GM20431 (cell line): Measurements from ENCODE around the gene URI1.

Source experiments
- in situ Hi-C: fragments of 300-500 bp; cut with MseI, MboI; formaldehyde crosslinking; loops from one replicate; pipeline ENCODE4 v1.15.0; 2020; ENCODE audit warnings: low sequenced_read_pairs; ENCODE audit not compliant: unreplicated experiment

URI1 gene

DNA sequence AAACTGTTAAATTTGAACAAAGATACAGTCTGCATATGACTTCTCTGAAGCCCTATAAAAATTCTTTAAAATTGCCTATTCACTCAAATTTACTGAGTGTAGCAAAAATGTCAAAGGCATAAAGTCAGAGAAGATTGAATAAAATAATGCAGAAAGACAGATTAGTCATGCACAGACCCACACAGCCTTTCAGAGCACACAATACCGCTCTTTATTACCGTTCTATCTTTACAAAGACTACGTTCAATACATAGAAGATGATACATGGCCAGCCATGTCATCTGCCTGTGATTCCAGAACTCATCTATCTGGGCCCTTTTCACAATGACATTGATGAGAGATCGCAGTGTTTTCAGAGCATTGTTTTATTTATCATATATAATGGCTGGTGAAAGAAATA, 107.2 kb downstream of the URI1 start:
- in situ Hi-C loops, result no loop called here

DNA sequence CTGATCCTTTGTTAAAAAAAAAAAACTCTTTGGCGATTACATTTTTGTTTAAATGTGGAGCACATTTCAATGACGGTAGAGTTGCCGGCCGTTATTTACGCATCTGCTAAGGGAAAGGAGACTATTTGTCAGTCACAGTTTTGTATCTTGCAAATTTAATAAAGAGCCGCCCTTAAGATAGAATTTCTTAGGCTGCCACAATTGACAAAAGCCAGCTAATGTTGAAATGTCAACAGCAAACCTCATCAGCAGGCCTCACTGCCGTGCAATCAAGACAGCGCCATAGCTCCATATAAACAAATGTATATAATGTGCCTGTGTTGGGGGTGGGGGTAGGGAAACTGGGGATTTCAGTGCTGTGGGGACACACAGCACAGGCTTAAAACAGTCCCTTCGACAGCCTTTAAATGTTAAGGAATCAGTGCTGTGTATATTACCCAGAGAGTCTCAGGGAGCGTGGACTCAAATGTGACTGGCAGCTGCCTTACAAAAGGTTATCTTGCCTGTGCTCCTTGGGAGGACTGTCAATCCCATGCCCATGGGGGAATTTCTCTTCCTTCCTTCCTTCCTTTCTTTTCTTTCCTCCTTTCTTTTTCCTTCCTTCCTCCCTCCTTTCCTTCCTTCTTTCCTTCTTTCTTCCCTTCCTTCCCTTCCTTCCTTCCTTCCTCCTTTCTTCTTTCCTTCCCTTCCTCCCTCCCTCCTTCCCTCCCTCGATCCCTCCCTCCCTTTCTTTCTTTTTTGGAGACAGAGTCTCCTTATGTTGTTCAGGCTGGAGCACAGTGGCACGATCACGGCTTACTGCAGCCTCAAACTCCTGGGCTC, 108.0 kb downstream of the URI1 start:
- in situ Hi-C loops, result no loop called here

DNA sequence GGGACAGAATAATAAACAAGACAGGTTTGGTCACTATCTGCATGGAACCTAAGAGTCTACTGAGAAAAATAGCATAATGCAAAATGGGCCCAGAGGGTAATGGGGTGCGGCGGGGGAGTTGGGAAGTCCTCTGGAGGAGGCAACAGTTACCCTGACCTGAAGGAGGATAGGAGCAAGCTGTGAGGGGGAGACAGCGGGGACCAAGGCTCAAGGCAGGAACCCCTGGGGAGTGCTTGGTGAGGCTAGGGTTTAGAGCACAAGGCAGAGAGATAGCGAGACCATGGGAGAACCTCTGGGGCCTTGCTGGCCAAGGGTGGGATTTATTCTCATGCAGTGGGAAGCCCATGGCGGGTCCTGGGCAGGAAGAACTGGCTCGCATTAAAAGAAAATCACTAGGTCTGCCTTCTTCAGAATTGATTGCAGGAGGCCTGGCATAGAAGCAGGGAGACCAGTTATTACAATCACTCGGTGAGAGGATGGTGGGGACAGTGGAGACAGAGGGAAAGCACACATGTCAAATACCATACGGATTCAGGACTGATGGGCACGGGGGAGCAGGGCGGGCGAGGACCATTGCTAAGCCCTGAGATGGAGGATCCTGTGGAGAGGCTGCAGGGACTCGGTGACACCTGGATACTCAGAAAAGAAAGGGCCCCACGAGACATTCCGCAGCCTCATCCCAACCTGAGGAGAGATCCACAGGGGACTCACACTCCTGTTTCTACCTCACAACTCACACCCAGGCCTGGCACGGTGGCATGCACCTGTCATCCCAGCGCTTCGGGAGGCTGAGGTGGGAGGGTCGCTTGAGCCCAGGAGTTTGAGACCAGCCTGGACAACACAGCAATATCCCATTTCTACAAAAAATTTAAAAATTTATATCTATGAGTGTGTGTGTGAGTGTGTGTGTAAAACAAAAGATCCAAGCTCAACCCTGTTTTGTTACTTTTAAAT, 110.4 kb downstream of the URI1 start:
- in situ Hi-C loops, result no loop called here

DNA sequence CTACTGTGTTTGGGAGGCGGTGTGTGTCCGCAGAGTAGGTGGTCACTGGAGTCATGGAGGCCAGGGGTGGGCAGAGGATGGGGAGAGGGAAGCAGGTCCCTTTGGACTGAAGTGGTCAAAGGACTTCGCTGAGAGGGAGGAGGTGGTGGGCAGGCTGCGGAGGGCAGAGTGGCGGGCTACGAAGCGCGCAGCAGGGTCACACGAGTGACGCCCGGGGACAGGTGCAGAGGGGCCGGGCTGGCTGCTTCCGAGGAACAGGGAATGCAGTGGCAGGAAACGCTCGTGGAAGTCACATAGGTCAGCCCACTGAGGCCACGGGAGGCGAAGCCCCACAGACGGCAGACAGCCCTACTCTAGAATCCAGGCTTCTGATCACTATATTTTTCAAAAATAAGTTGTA, 111.5 kb downstream of the URI1 start:
- in situ Hi-C loops, result no loop called here

DNA sequence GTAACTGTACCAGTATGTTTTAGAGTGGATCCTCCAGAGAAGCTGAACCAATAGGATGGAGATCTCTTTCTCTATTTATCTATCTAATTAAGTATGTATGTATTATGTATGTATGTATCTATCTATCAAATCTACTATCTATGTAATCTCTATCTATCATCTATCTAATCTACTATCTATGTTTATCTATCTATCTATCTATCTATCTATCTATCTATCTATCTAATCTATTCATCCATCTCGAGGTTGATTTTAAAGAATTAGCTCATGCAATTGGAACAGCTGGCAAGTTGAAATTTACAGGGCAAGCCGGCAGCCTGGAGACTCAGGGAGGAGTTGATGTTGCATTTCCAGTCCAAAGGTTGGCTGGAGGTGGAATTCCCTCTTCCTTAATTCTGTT, 112.2 kb downstream of the URI1 start:
- in situ Hi-C loops, result no loop called here

DNA sequence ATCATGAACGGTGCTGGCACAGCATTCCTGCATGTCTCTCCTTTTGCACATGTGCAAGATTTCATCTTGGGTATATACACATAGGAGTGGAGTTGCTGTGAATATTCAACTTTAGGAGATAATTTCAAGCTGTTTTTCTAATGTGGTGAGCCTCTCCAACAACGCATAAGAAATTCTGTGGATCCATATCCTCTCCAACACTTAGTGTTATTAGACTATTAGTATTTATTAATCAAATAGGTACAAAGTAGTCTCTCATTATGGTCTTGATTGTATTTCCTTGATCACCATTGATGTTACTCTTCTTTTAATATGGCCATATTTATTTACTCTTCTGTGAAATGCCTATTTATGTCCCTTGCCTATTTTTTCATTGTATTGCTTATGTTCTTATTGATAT, 114.5 kb downstream of the URI1 start:
- in situ Hi-C loops, result no loop called here

DNA sequence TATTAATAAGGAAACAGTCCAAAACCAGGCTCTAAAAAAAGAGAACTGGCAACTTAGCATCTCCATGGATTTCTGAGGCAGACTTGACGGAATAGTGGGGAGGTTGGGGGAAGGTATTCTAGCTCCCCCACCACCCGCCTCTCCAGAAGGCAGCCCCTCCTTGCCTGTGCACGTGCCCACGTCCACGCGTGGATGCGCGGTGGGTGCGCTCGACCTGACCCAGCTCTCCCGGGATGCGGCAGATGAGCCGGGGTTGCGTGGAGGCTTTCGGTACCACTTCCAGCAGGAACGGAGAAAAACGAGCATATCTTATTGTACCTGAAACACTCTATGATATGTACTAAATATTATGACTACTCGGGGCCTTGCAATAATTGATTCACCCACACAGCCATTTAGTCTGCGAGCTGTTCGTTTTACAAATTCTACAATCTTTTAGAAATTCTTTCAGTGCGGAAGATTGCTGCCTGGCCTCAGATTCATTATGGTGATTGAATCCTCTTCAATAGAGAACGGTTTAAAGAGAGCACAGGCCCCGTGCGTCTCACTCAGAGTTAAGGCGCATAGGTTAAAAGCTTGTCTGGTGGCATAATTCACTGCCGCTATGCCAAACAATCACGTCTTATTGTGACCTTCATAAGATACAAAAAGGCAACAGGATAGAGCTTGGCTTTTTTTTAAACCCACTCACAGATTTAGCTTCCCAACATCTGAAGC, 117.9 kb downstream of the URI1 start:
- in situ Hi-C loops, result no loop called here

DNA sequence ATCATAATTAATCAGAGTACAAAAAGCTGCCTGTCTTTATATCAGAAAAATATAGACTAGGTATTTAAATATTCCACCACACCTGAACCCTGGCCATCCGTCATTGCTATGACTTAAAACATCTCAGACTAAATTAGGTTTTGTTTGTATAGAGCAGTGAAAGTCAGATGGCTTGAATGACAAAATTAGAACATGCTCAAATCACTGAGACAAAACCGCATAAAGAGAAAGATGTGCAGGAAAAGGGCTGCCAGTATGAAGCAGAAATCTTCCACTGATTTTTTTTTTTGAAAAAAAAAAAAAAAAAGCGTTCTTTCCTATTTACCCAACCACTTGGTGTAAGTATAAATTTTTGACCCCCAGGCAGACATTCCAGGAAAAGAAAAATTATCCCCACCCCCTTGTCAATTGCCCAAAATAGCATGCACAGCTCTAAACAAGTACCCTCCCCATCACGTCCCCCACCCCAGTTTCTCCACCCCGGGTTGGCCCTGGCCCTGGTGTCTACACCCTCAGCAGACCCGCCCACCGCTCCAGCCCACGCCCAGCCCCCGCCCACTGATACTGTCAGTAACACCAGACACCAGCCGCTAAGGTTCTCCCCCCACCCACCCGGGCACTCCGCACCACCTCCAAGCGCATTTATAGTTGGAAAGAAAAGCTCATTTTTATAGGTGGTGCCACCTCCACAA, 118.6 kb downstream of the URI1 start:
- in situ Hi-C loops, result no loop called here

DNA sequence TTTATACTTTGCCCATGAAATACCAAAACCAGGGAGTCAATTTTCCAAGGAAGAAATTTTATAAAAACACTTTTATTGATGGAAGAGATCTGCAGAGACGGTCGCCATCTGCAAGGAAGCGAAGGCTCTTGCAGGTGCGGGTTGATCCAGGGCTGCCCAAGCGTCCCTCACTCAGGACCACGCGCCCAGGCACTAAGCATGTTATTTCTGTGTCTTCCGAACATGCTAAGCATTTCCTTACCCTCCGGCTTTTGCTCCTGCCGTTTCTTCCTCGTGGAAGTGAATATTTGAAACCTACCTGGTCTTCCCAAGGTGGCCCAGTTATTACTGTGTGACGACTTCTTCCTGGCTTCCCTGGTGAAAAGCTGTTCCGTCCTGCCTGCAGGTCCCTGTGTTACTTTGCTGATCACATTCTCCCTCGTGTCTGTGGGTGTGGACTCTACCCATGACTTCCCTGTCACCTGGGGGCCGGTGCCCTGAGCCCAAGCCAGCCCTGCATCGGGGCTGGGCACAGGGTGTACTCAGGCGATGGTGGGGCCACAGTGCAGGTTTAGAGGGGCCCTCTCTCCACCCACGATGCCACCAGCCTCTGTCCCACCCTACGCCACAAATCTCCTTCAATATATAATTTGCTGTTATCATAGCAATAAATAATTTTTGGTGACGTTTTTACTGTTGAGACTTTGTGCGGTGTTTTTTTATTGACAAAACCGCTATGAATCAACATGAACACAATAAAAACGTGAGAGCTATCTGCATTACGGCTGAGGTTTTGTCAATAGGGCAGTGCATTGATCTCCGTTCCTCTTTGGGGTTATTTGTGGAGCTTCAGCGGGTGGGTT, 119.4 kb downstream of the URI1 start:
- in situ Hi-C loops, result no loop called here

DNA sequence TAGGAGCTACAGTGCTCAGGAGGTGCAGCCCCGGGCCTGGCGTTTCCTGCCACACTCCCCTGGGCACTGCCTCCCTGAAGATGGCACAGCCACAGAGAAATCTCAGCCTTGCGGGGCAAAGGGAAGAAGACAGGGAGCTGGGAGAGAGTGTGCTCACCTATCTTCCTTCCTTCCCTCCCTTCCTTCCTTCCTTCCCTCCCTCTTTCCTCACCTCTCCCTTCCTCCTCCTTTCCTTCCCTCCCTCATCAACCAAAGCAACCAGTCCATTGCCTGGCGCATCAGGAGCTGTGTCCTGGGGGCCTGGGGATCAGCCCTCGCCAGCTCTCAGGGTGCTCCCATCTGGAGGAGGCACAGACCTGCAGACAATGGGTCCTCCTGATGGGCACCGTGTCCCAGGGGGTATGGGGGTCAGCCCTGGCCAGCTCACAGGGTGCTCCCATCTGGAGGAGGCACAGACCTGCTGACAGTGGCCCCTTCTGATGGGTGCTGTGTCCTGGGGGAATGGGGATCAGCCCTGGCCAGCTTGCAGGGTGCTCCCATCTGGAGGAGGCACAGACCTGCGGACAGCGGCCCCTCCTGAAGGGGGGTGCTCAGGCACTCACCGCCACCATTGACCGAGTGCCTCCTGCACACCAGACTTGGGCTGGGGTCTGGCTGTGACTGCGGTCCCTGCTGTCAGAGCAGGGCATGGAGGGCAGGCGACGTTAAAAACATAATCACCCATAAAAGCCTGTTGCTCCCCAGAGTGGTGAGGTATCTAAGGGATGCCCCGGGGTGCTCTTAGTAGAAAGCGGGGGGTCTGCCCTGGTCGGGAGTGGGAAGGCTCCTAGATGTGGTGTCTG, 120.2 kb downstream of the URI1 start:
- in situ Hi-C loops, result no loop called here

DNA sequence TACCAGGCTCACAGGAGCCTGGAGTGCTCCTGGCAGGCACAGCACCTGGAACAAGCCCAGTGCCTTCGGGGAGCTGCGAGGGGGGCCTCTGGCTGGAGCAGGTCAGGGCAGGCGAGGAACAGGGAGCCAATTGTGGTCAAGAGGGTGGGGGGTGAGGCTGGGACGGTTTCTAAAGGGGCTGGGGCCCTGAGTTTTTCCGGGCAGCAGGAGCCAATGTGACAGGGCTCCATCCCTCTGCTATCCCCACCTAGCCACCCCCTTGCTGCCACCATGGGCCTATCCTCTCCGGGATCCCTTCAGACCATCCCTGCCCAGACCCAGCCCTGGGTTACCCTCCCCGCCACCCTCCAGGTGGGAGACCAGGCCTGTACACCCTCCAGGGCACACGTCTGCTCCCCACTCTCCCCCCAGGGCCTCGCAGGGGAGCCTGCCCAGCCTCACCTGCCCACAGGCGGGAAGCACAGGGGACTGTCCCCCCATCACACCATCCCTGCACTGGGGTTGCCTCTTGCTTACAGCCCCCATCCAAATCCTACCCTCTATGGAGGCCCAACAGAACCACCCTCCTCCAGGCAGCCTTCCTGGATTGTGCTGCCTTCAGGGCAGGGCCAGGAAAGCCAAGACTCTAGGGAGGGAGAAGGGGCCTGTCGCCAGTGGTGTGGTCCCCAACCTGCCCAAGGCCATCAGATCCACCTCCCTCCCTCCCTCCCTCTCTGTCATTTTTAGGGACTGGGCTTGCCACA, 121.0 kb downstream of the URI1 start:
- in situ Hi-C loops, result no loop called here

DNA sequence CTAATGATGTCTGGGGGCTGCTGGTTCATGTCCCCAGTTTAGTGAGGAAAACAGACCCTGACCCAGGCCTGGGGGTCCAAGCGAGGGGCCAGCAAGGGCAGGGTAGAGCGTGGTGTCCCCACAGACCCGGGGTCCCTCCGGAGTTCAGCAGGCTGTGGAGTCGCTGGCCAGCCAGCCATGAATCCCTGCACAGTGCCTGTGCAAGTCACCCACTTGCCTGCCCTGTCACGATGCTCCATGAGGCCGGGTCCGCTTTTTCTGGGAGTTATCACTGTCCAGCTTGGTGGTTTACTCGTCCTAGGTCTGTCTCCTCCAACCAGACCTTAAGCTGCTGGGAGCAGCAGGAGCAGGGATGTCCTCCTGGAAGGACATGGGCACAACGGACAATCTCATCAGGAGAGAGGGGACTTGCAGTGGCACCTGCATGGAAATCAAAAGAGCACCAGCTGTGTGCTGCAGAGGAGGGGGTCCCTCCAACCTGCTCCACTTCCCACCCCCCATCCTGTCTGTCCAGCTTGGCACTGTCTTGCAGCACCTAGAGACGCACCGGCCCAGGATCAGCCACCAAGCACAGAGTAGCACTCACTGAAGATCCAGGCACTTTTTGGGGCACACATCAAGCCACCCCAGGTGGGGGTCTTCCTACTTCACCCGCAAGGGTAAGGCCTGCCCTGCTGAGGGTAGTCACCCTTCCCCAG, 121.8 kb downstream of the URI1 start:
- in situ Hi-C loops, result no loop called here

DNA sequence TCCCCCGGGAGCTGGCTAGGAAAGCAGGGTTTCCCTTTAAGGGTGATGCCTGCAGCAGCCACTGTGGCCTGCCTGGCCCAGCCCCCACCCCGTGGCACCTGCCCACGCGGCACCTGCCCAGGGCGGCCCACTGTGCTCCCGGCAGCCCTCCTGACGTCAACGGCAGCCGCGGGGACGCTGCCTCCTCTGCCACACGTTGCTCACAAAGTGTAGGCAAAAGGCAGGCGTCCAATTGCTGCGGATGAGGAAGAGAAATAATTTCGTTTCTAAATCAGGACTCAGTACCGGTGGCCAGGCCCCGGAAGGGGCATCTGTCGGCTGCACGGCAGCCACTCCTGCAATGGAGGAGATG, 122.3 kb downstream of the URI1 start:
- in situ Hi-C loops, result no loop called here

DNA sequence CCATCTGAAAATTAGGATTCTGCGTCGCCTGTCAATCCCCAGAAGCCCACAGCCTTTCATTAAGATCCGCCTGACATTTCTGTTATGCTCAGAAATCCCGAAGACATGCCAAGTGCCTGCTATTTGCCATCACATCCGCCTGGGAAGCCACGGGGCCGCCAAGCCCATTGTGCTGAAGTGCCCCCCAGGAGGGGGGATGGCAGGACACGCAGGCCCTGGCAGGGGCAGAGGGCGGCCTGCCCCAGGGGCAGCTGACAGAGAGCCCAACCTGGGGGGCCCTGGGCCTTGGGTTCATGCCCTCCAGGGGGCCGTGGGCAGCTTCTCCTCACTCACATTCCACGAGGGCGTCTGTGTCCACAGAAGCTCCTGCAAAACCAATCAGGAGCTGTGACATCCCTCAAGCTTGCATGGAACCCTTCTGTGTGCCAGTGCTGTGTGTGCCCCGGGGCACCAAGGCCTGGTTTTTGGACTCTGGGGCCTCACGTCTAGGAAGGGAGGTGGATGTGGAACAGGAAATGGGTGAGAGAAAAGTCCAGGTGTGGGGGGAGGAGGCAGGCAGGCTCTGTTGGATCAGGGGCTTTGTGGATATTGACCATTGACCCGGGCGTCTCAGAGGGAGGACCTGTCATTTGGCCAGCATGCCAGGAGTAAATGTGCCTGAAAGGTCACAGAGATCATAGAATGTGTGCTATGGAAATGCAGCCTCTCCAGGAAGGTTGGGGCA, 122.9 kb downstream of the URI1 start:
- in situ Hi-C loops, result no loop called here

DNA sequence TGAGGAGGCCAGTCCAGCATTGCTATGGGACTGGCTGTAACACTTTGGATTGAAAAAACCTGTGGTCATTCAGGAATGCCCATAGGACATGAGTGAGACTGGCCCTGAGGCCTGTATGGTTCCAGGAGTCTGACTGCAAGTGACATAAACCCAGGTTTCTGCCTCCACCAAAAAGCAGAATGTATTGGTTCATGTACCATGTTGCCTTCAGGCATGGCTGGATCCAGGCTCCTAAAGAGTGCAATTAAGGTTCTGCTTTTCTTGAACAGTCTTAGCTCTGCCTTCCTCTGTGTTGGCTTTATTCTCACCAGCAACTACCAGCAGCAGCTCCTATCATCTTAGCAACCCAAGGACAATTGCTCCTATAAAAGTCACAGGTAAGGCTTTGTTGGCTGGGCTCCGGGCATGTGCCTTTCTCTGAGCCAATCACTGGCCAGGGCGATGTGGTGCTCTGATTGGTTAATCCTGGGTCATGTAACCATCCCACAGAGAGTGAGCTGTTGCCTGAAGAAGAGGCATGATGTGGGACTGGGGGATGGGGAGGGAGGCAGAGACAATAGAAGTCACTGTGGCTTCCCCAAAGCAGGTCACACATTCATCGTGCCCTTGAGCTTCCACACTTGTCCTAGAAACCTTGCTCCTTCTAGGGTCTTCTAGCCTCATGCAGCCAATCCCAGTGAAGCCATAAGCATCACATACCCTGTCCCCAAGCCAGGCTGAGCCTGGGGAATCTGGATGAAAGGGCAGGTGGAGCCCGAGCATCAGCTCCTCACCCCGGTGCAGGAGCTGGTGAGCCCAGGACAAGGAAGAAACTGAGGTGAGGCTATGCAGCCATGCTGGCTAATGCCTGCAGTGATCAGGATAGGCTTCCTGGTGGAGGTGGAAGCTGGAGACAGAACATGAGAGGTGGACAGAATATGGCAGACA, 123.9 kb downstream of the URI1 start:
- in situ Hi-C loops, result no loop called here
